NCI-H2171 treated with DMSO at 0.1 percent for 48 hours (cell line): ENCODE measurements around the gene HPSE2.

Experiments
- DNase-seq: peaks from one replicate; lab custom pipeline; 2025; lab: John Stamatoyannopoulos, UW

Gene HPSE2

GRCh38 chr10:98461500-98461842 is 774.2 kb downstream of the HPSE2 start:
- no peak for DNase-seq

- no peak for DNase-seq
These were observed 774.7 kb downstream of the HPSE2 start for GRCh38 chr10:98460837-98461499.

GRCh38 chr10:98458809-98459784 is 776.6 kb downstream of the HPSE2 start:
- DNase-seq, result no peak

- no peak for DNase-seq
These were observed 777.9 kb downstream of the HPSE2 start for GRCh38 chr10:98457721-98458120.

- DNase-seq, result no peak
These were observed 778.8 kb downstream of the HPSE2 start for GRCh38 chr10:98456686-98457482.

- no peak for DNase-seq
These were observed 779.5 kb downstream of the HPSE2 start for GRCh38 chr10:98456043-98456570.

- DNase-seq, result no peak
These were observed 781.9 kb downstream of the HPSE2 start for GRCh38 chr10:98453729-98454128.

GRCh38 chr10:98450618-98451017 is 785.0 kb downstream of the HPSE2 start:
- no peak for DNase-seq

- no peak for DNase-seq
These were observed 786.4 kb downstream of the HPSE2 start for GRCh38 chr10:98449287-98449686.

- DNase-seq, result peak; percentile 62
These were observed 788.9 kb downstream of the HPSE2 start, which contains the start of gene HPS1 for GRCh38 chr10:98446661-98447221. Gene HPS1 (minus strand): TSS chr10:98446935. CDS start chr10:98443240, 3,695 bp downstream.

- no peak for DNase-seq
These were observed 789.4 kb downstream of the HPSE2 start for GRCh38 chr10:98446151-98446660.

GRCh38 chr10:98445200-98445812 is 790.3 kb downstream of the HPSE2 start:
- no peak for DNase-seq

GRCh38 chr10:98444314-98445006 is 791.2 kb downstream of the HPSE2 start:
- no peak for DNase-seq

- DNase-seq, result no peak
These were observed 796.9 kb downstream of the HPSE2 start for GRCh38 chr10:98438715-98439114.

GRCh38 chr10:98436704-98437103 is 798.9 kb downstream of the HPSE2 start:
- no peak for DNase-seq

- DNase-seq, result no peak
These were observed 800.5 kb downstream of the HPSE2 start for GRCh38 chr10:98435178-98435577.

- no peak for DNase-seq
These were observed 801.5 kb downstream of the HPSE2 start for GRCh38 chr10:98433881-98434732.

GRCh38 chr10:98433371-98433770 is 802.3 kb downstream of the HPSE2 start:
- no peak for DNase-seq

- DNase-seq, result no peak
These were observed 803.3 kb downstream of the HPSE2 start for GRCh38 chr10:98432330-98432729.
